ENCODE measurements around the gene CNTNAP2.
"Not testable (repeated sequence)": the region's sequence is repeated elsewhere in the genome, so short reads cannot be mapped to it uniquely, and the experiment has no call there.

The CNTNAP2 gene

GRCh38 chr7:146902728-146903127 lies 786.1 kb downstream of the CNTNAP2 start:
- TF ChIP-seq Cebpa-rat (IDR thresholded peaks at IDR 0.05), result no peak
- Histone ChIP-seq H3K4me2 (no peak overlapping the region), H3K4me3 (no peak overlapping the region), H3K27me3 (no peaks in the 10 kb centered on the region), H3K9ac (no peak overlapping the region), H3K9me3 (peaks cover 6% of the 10 kb centered on the region; the same call in 1 of the 2 replicates), H3K4me1 (no peaks in the 10 kb centered on the region), H3K27ac (no peak overlapping the region), H3K36me3 (no peaks in the 10 kb centered on the region), H4K20me1 (no peaks in the 10 kb centered on the region)

- not testable (repeated sequence) for H3K4me1 ChIP-seq, H3K9ac ChIP-seq, H3K27ac ChIP-seq, H4K20me1 ChIP-seq, H3K9me3 ChIP-seq, H3K4me3 ChIP-seq, H3K36me3 ChIP-seq, H3K4me2 ChIP-seq, H3K27me3 ChIP-seq
Observed at GRCh38 chr7:146905746-146906145, 789.1 kb downstream of the CNTNAP2 start.

DNA sequence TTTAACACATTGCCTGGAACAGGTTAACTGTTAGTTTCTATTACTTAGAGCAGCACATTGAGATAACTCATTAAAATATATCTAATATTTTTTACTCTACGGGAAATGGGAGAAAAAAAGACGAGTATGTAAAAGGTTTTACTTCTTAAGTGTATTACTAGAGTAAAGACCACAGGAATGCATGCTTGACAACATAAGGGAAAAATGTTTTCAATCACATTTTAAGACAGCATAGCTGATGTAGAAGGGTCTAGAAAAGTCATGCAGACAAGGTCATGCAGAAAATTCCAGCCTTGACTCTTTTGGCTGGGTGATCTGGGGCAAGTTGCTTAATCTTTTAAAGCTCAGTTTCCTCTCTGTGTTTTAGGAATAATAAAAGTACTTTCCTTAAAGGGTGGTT lies 806.2 kb downstream of the CNTNAP2 start:
- Histone ChIP-seq H3K9ac (no peak overlapping the region), H3K9me3 (peaks cover 2% of the 10 kb centered on the region; the same call in 1 of the 2 replicates)
- TF ChIP-seq Cebpa-rat (IDR thresholded peaks at IDR 0.05), result no peak

GRCh38 chr7:146926841-146927240 lies 810.2 kb downstream of the CNTNAP2 start:
- H3K4me2 ChIP-seq, result no peak overlapping the region
- no peaks in the 10 kb centered on the region for H3K9me3 ChIP-seq
- no peaks in the 10 kb centered on the region for H3K36me3 ChIP-seq
- H4K20me1 ChIP-seq, result no peaks in the 10 kb centered on the region
- H3K27me3 ChIP-seq, result no peaks in the 10 kb centered on the region
- no peak overlapping the region for H3K9ac ChIP-seq
- H3K4me1 ChIP-seq, result no peaks in the 10 kb centered on the region
- no peak overlapping the region for H3K27ac ChIP-seq
- no peak for TF ChIP-seq Cebpa-rat (IDR thresholded peaks at IDR 0.05)
- no peak overlapping the region for H3K4me3 ChIP-seq

More for the DNA sequence above, 806.2 kb downstream of the CNTNAP2 start:
- H3K27me3 ChIP-seq, result no peaks in the 10 kb centered on the region
- H3K4me2 ChIP-seq, result no peak overlapping the region
- no peaks in the 10 kb centered on the region for H3K36me3 ChIP-seq
- no peak overlapping the region for H3K27ac ChIP-seq
- H3K4me1 ChIP-seq, result peaks cover 9% of the 10 kb centered on the region
- H4K20me1 ChIP-seq, result no peaks in the 10 kb centered on the region
- no peak overlapping the region for H3K4me3 ChIP-seq

GRCh38 chr7:146937836-146938235 lies 821.2 kb downstream of the CNTNAP2 start:
- H3K4me2 ChIP-seq, result no peak overlapping the region

DNA sequence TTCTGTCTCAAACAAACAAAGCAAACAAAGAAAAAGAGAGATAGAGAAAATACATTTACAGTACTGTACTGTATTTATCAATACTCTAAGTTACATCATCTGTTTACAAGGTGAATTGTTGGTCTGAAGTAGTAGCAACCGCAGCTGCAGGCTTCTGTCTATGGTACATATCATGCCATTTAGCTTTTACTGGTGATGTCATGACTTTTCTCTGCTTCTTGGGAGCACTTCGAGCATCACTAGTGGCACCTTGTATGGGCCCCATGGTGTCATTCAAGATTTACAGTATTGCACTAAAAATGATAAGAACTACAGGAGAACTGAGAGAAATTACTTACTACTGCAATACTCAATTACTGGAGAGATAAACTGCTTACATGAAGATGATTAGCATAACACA lies 826.9 kb downstream of the CNTNAP2 start:
- H4K20me1 ChIP-seq, result no peaks in the 10 kb centered on the region
- TF ChIP-seq Cebpa-rat (IDR thresholded peaks at IDR 0.05), result no peak

More at GRCh38 chr7:146937836-146938235, 821.2 kb downstream of the CNTNAP2 start:
- Histone ChIP-seq H3K27me3 (no peaks in the 10 kb centered on the region), H3K9me3 (no peaks in the 10 kb centered on the region), H3K4me3 (no peak overlapping the region), H3K36me3 (no peaks in the 10 kb centered on the region), H4K20me1 (no peaks in the 10 kb centered on the region), H3K4me1 (no peaks in the 10 kb centered on the region), H3K9ac (no peak overlapping the region), H3K27ac (no peak overlapping the region)
- no peak for TF ChIP-seq Cebpa-rat (IDR thresholded peaks at IDR 0.05)

DNA sequence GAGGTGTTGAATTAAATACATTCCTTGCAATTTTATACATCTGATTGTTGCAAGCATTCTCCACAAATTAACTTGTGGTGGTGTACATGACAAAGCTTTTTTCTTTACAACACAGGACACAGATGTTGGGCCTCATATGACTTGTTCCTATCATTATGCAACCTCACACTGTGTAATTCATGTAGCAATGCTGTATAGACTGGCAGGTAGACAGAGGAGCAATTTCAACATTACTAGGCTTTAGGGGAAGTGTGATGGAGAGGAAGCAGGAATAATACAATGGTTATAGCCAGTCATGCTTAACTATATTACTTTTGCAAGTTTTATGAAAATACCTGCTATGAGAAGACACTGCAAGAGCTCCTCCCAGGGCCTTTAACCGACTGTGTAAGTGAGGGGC lies 832.1 kb downstream of the CNTNAP2 start:
- H3K4me1 ChIP-seq, result no peaks in the 10 kb centered on the region
- no peak overlapping the region for H3K9ac ChIP-seq
- no peaks in the 10 kb centered on the region for H4K20me1 ChIP-seq
- H3K9me3 ChIP-seq, result 0 out of 2 replicates have a peak, but pooled peaks cover 6% of the 10 kb centered on the region
- no peak overlapping the region for H3K4me3 ChIP-seq
- H3K27ac ChIP-seq, result no peak overlapping the region
- H3K27me3 ChIP-seq, result no peaks in the 10 kb centered on the region
- no peak for TF ChIP-seq Cebpa-rat (IDR thresholded peaks at IDR 0.05)
- H3K36me3 ChIP-seq, result no peaks in the 10 kb centered on the region
- no peak overlapping the region for H3K4me2 ChIP-seq

More for the DNA sequence above, 826.9 kb downstream of the CNTNAP2 start:
- H3K4me3 ChIP-seq, result no peak overlapping the region
- H3K27ac ChIP-seq, result no peak overlapping the region
- no peaks in the 10 kb centered on the region for H3K4me1 ChIP-seq
- H3K27me3 ChIP-seq, result no peaks in the 10 kb centered on the region
- H3K4me2 ChIP-seq, result no peak overlapping the region
- no peaks in the 10 kb centered on the region for H3K36me3 ChIP-seq
- H3K9ac ChIP-seq, result no peak overlapping the region
- no peaks in the 10 kb centered on the region for H3K9me3 ChIP-seq

DNA sequence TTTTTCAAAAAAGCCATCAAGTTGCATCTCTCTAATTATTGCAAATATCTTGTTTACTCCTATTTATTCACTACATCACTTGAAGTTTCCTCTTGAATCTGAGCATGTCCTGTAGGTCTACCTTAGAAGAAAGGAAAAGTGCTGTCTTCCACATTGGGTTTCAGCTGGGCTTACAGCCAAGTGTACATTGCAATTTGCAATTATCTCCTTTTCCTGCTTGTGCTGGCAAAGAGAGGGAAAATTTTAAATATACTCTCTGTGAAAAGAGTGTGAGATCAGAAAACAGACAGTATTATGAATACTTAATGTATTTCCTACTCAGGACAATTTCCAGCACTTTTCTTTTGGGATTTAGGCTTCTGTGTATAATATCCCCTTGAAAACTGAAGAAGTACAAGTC lies 839.7 kb downstream of the CNTNAP2 start:
- Histone ChIP-seq H3K9me3 (0 out of 2 replicates have a peak, but pooled peaks cover 3% of the 10 kb centered on the region), H4K20me1 (no peaks in the 10 kb centered on the region), H3K36me3 (no peaks in the 10 kb centered on the region), H3K4me1 (no peaks in the 10 kb centered on the region), H3K4me3 (no peak overlapping the region), H3K27ac (no peak overlapping the region), H3K27me3 (no peaks in the 10 kb centered on the region), H3K4me2 (no peak overlapping the region), H3K9ac (no peak overlapping the region)
- no peak for TF ChIP-seq Cebpa-rat (IDR thresholded peaks at IDR 0.05)

- no peak overlapping the region for H3K9ac ChIP-seq
- H4K20me1 ChIP-seq, result no peaks in the 10 kb centered on the region
- no peak for TF ChIP-seq Cebpa-rat (IDR thresholded peaks at IDR 0.05)
- H3K9me3 ChIP-seq, result no peaks in the 10 kb centered on the region
- no peaks in the 10 kb centered on the region for H3K36me3 ChIP-seq
- no peak overlapping the region for H3K27ac ChIP-seq
- no peak overlapping the region for H3K4me3 ChIP-seq
- no peaks in the 10 kb centered on the region for H3K4me1 ChIP-seq
- no peak overlapping the region for H3K4me2 ChIP-seq
- H3K27me3 ChIP-seq, result no peaks in the 10 kb centered on the region
Observed at GRCh38 chr7:146956853-146957252, 840.3 kb downstream of the CNTNAP2 start.

DNA sequence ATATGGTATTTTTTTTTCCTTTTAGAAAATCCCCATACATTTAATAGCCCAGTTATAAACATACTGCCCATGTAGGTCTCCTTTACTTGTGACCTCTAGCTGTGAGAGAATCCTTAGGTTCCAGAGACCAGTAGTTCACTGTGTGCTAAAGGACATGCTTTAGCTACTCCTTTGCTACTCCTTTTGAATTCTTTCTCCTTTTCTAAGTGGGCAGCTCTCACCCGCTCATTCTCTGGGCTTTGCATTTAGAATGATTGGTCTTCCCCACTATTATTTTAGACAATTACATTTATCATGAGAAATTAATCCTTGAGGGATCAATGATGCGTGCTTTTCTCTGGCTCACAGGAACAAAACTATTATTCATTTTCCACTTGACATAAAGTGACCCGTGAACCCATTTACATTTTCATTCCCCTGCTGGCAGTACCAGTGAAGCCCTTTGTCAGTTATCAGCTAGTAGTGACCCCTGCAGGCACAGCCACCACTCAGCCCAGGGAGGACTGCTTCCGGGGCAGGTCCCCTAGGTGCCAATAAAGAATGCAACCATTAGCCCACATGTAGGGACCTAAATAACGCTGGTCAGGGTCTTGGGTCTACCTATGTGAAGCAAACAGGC lies 844.3 kb downstream of the CNTNAP2 start:
- Histone ChIP-seq H3K4me3 (no peak overlapping the region), H3K9me3 (no peaks in the 10 kb centered on the region), H3K4me1 (no peaks in the 10 kb centered on the region), H4K20me1 (no peaks in the 10 kb centered on the region), H3K27ac (no peak overlapping the region), H3K27me3 (no peaks in the 10 kb centered on the region), H3K4me2 (no peak overlapping the region), H3K9ac (no peak overlapping the region), H3K36me3 (no peaks in the 10 kb centered on the region)
- TF ChIP-seq Cebpa-rat (IDR thresholded peaks at IDR 0.05), result no peak

DNA sequence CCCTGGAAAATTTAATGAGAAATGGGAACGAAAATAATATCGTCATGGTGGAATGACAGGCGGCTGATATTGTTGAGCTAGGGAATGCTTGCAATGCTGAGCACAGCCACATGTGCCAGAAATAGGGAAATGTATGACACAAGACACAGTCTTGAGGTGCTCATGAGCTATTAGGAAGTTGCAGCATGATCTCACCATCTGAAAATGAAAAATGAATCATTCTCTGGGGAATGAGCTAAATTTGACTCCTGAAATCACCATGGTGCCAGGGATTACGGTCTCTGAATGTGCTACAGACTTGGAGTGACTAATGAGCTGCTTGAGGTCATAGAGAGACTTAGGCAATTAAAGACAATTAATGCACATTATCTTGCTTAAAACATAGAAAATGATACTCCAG lies 845.0 kb downstream of the CNTNAP2 start:
- Histone ChIP-seq H3K36me3 (no peaks in the 10 kb centered on the region), H3K27ac (no peak overlapping the region), H3K9me3 (no peaks in the 10 kb centered on the region), H3K4me1 (no peaks in the 10 kb centered on the region), H4K20me1 (no peaks in the 10 kb centered on the region), H3K27me3 (no peaks in the 10 kb centered on the region), H3K4me3 (no peak overlapping the region), H3K9ac (no peak overlapping the region), H3K4me2 (no peak overlapping the region)
- TF ChIP-seq Cebpa-rat (IDR thresholded peaks at IDR 0.05), result no peak
